IMR-90 (cell line): ENCODE measurements around the gene RHOG.

Source experiments
- BHLHE40 ChIP-seq: fragments of 150-350 bp; IDR thresholded peaks from 2 replicates; pipeline ENCODE4 v1.6.1; 2016; ENCODE audit warnings: mild to moderate bottlenecking, low read depth, low read length
- CEBPB ChIP-seq: IDR thresholded peaks from 2 replicates; pipeline ENCODE4 v1.6.1; 2012; ENCODE audit warnings: low read depth, low read length, improper control_type of control experiment
- CTCF ChIP-seq: conservative IDR thresholded peaks from 2 replicates; pipeline ENCODE4 v1.5.1; 2012; ENCODE audit warnings: mild to moderate bottlenecking, low read depth, low read length, improper control_type of control experiment
- ELK1 ChIP-seq: fragments of 150-350 bp; IDR thresholded peaks from 2 replicates; pipeline ENCODE4 v1.6.1; 2016; ENCODE audit warnings: low read depth, mild to moderate bottlenecking, low read length, moderate library complexity, borderline replicate concordance
- FOS ChIP-seq: fragments of 150-350 bp; IDR thresholded peaks from 2 replicates; pipeline ENCODE4 v1.6.1; 2016; ENCODE audit warnings: low read depth, low read length
- MAFK ChIP-seq: IDR thresholded peaks from 2 replicates; pipeline ENCODE4 v1.6.1; 2012; ENCODE audit warnings: low read depth, low read length, improper control_type of control experiment
- MAZ ChIP-seq: IDR thresholded peaks from 2 replicates; pipeline ENCODE4 v1.6.1; 2012; ENCODE audit warnings: low read depth, mild to moderate bottlenecking, low read length, improper control_type of control experiment, moderate library complexity, borderline replicate concordance
- MXI1 ChIP-seq: IDR thresholded peaks from 2 replicates; pipeline ENCODE4 v1.6.1; 2012; ENCODE audit warnings: low read depth, mild to moderate bottlenecking, low read length, moderate library complexity, borderline replicate concordance
- NFE2L2 ChIP-seq: fragments of 150-350 bp; IDR thresholded peaks from 2 replicates; pipeline ENCODE4 v1.6.1; 2016; ENCODE audit warnings: low read depth, mild to moderate bottlenecking, low read length
- POLR2A ChIP-seq: IDR thresholded peaks from 2 replicates; pipeline ENCODE4 v1.6.1; 2012; ENCODE audit warnings: mild to moderate bottlenecking, low read depth, low read length
- RAD21 ChIP-seq: IDR thresholded peaks from 2 replicates; pipeline ENCODE4 v1.6.1; 2012; ENCODE audit warnings: low read length, improper control_type of control experiment
- RFX5 ChIP-seq: IDR thresholded peaks from 2 replicates; pipeline ENCODE4 v1.8.0; 2012; ENCODE audit warnings: low read depth, mild to moderate bottlenecking, low read length, moderate library complexity
- SMC3 ChIP-seq: fragments of 150-350 bp; IDR thresholded peaks from 2 replicates; pipeline ENCODE4 v1.6.1; 2016; ENCODE audit warnings: low read depth, mild to moderate bottlenecking, antibody characterized with exemption, low read length, moderate library complexity

- TF ChIP-seq BHLHE40 (no peak), FOS (no peak), CTCF (peak; percentile 97), MAFK (no peak), POLR2A (peak; percentile 40; the same call in 1 of the 2 replicates), RFX5 (no peak), MAZ (peak; percentile 64; the same call in 1 of the 2 replicates), RAD21 (peak; percentile 90), NFE2L2 (no peak), MXI1 (no peak), CEBPB (no peak), SMC3 (peak; percentile 95), ELK1 (no peak)
Observed at GRCh38 chr11:3854977-3855807, 14.4 kb upstream of the RHOG start, which contains the start of gene STIM1.
